GM19035 (cell line): Measurements from ENCODE around the gene LGR6.
"Not testable (repeated sequence)": the region's sequence is repeated elsewhere in the genome, so short reads cannot be mapped to it uniquely, and the experiment has no call there.

ENCODE experiments used
- ATAC-seq: cut with Tn5 transposase; IDR thresholded peaks from one replicate; pipeline ENCODE4 v1.9.1; 2021; ENCODE audit not compliant: unreplicated experiment

Gene LGR6

DNA sequence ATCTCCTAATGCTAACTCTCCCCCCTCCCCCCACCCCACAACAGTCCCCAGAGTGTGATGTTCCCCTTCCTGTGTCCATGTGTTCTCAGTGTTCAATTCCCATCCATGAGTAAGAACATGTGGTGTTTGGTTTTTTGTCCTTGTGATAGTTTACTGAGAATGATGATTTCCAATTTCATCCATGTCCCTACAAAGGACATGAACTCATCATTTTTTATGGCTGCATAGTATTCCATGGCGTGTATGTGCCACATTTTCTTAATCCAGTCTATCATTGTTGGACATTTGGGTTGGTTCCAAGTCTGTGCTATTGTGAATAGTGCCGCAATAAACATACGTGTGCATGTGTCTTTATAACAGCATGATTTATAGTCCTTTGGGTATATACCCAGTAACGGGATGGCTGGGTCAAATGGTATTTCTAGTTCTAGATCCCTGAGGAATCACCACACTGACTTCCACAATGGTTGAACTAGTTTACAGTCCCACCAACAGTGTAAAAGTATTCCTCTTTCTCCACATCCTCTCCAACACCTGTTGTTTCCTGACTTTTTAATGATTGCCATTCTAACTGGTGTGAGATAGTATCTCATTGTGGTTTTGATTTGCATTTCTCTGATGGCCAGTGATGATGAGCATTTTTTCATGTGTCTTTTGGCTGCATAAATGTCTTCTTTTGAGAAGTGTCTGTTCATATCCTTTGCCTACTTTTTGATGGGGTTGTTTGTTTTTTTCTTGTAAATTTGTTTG lies 67.8 kb downstream of the LGR6 start:
- ATAC-seq, result not testable (repeated sequence)

DNA sequence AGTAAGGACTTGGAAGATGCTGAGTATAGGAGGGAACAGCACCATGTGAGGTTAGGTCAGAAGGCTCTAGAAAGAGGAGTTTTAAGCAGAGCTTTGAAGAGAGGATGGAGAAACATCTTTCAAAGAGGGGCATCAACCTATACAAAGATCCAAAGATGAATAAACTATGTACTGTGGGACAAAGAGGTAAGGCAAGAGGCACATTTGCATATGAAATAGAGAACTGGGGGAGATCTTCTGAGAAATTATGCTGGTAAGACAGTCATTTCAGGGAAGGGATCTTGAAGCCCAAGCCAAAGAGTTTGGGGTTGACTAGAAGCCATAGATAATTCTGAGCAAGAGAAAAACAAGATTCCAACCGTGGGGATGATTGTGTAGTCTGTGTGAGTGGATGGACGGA lies 70.0 kb downstream of the LGR6 start:
- ATAC-seq, result no peak

DNA sequence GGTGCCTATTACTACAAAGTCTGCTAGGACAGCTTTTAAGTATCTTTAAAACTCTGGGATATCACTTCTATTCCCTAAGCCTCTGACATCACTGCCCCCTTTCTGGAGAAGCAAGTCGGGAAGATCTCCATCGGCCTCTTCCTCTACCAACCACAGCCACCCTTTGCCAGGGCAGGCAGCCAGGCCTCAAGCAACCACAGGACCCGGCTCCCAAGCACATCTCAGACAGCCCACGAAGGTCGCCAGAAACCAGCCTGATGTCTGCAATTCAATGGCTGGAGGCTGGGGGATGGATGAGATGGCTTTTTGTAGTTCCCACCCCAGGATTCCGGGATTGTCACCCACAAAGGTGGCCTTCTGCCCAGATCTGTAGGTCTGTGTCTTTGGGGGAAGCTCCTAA lies 70.7 kb downstream of the LGR6 start:
- ATAC-seq, result no peak

DNA sequence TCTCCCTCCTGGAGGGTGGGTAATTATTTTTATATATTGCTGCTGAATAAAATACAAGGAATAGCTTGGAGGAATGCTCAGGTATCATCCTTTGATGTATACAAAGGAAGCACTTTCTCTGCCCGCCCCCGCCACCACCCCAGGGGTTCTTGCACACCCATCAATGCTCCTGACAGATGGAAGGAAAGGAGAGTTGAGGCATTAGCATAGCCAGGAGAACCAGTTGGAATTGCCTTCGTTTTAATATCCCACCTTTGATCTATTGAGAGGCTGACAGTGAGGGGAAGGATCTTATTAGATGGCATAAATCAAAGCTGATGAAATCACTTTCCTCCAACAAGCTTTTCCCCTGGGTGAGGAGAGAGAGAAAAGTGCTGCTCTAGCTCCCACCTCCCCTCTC lies 71.1 kb downstream of the LGR6 start:
- no peak for ATAC-seq

DNA sequence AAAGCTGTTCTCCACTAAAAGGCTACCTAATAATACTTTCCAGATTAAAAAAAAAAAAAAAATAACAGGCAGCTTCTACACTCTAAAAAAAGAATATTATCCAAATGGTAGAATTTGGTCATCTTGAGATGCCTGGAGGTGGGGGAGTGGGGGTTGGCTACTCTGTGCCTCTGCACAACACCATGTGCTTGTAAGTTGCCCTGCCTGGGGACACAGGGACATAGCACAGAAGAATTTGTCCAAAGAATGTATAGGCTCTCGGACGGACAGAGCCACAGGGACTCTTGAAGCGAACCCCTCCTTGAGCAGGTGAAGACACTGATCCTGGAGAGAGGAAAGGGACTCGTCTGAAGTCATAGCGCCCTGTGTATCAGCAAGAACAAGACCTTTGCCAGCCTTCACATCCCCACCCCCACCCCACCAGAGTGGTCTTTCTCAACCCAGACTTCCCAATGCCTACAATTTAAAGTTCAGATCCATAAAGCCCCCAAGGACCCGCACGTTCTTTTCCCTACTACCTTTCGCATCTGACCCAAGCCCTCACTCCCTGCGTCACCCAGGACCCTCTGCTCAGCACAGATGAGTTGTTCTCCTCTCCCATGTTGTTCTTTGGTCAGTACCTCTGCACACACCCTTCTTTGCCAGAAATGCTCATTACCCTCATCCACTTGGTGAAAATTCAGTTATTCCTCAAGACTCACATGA lies 72.6 kb downstream of the LGR6 start:
- no peak for ATAC-seq

DNA sequence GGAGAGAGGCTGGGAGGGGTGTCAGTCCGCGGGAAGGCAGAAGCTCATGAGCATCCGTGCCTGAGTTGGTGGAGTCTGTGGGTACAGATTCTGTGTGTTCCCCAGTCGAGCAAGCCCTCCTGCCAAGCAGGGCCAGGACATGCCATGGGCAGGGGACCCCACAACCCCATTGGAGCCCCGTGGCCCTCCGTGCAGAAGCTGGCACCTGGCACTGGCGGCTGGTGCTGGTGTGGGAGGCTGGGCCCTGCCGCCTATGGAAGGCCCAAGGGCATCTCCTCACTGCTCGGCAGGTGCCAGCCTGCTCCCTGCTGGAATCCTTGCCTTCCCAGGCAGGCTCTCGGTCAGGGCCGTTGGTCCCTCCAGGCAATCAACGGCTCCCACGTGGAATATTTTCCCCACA lies 74.4 kb downstream of the LGR6 start:
- ATAC-seq, result no peak

DNA sequence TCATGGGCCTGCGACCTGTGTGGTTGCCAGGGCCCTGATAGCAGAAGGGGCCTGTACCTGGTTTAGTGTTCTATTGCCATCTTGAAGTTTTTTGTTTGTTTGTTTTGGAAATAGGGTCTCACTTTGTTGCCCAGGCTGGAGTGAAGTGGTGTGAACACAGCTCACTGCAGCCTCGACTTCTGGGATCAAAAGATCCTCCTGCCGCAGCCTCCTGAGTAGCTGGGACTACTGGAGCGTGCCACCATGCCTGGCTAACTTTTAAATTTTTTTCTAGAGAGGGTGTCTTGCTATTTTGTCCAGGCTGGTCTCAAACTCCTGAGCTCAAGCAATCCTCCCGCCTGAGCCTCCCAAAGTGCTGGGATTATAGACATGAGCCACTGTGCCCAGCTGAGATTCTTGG lies 75.2 kb downstream of the LGR6 start:
- no peak for ATAC-seq

DNA sequence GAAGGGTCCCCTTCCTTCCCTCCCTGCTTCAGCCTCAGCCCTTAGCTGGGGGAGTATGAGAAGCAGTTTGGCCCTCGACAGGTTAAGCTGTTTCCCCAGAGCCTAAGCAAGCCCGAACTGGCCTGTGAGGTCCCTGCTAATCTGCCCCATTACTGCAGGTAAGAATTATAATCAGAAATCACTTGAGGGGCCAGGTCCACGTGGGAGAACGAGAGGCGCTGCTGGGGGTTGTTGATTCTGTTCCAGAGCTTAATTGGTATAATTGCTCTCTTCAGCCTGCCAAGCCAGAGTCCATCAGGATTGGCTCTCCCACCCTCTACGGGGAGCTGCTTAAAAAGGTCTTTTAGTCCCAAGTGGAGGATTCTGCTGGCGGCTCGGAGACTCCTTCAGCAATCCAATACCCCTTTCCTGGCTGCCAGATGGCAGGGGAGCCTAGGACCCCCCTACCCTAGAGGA lies 77.3 kb downstream of the LGR6 start:
- ATAC-seq, result no peak

DNA sequence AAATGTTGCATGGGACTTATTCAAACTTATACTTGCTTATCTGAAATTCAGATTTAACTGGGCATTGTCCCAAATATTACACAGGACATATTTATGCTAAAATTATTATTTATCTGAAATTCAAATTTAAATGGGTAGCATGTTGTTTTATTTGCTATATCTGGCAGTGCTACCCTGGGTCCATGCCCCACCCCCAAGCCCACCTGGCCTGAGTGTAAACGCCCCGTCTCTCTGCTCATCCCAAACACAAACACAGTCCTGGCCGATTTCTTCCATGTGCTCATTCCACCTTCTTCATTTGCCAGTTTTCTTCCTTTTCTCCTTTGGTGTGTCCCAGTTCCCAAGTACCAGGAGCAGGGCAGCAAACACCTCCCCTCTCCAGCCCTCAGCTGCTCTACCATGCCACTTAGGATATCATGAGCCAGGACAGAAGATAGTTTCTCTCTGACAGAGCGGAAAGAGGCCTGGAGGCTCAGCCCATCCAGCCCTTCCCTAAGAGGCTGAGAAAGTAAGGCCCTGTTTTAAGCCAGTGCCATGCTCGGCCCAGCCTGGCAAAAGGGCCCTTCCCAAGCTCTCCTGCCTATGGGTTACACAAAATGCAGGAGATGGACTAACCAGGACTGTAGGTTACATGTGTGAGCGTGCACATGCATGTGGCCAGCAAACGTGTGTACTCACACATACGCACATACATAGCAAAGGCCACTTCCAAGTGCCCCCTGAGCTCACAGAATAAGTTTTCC lies 78.7 kb downstream of the LGR6 start:
- no peak for ATAC-seq

DNA sequence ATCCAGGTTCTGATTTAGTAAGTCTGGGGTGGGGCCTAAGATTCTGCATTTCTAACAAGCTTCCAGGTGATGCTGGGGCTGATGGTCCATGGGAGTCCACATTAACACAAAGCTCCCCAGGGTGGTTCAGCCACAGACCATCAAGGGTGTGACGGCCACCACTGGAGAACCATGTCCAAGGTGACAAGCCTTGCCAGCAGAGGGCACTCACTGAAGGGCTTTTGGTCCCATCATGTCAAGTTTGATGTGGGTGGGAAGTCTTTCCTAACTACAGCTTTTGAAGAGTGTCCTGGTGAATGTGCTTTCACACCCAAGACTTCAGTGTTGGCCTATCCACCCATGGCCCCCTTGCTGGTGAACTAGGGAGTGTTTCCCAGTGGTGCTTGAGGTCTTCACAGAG lies 81.0 kb downstream of the LGR6 start:
- ATAC-seq, result no peak

DNA sequence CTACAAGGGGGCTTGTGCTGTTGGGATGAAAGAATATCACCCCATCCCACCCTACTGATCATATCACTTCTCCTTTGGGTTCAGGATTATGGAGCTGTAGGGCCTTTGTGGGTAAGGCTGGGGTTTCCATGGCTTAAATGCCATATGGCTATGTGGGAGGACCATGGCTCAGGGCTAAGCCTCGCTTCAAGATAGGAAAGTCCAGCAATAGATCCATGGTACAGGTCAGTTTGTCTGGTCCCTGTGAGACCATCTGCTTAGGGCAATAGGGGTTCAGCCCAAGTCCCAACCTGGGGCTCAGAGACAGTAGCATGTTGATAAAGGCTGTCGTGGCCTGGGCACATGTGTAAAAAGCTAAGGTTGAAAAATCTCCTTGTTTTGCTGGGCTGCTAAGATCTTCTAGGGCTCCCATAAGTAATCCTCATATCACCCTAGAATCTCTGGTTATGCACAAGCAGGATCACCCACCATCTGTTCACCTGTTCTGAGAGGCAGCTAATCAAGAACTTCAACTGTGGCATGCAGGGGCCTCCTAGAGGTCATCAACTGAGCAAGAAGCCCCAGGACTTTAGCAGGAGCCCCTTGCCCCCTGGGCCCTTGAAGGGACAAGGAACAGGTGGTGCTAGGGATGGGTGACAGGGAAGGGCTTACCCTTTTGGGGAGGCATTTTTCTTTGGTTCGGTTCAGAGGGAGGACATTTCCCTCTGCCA lies 81.6 kb downstream of the LGR6 start:
- no peak for ATAC-seq

DNA sequence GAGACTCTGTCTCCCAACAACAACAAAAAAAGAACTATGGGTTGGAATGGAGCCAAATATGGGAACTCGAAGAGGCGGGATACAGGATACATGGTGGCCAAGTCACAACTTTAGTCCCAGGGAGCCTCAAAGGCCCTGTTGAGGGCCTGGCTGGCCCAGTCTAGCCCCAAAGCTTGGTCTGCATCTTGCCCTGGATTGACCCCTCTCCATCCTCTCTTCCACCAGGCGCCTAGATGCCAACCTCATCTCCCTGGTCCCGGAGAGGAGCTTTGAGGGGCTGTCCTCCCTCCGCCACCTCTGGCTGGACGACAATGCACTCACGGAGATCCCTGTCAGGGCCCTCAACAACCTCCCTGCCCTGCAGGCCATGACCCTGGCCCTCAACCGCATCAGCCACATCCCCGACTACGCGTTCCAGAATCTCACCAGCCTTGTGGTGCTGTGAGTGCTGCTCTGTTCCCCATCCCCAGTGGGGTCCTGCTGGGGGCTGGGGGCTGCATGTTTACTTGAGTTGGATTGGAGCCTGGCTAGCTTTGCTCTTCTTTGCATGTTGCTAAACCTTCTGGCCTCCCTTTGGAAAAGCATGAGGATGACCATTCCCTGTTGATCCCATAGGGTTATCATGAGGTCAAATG lies 82.6 kb downstream of the LGR6 start:
- ATAC-seq, result no peak

DNA sequence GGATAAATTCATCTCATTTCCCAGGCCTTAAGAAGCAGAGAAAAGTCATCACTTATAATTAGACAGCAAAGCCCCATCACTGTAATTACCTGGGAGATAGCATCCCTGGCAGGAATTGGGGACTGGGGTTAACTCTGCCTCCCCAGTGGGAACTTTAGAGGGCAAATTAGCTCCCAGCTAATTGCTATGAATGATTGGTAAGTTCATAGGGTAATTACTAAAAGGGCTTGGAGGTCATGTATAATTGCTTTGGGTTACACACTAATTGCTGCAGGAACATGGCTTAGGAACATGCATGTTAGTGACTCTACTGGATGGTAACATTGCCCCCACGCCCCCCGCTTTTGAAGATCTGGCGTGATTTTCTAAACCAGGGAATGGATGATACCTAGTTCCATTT lies 83.3 kb downstream of the LGR6 start:
- no peak for ATAC-seq

DNA sequence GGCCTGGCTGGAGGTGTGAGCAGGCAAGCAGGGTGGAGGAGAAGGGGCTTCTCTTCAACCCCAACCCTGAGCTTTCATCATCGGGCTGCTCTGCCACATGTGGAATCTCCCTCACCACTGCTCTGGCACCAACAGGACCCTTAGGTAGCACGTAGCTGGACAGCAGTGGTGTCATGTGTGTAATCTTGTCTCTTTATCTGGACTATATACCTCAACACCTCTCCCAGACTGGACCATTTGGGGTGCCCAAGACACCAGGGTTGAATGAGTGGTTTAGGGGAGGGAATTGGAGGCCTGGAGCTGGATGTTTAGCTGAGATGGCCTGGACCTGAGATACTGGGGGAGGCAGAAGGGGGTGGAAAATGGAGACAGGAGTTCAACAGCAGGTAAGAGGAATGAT lies 85.2 kb downstream of the LGR6 start:
- ATAC-seq, result no peak

DNA sequence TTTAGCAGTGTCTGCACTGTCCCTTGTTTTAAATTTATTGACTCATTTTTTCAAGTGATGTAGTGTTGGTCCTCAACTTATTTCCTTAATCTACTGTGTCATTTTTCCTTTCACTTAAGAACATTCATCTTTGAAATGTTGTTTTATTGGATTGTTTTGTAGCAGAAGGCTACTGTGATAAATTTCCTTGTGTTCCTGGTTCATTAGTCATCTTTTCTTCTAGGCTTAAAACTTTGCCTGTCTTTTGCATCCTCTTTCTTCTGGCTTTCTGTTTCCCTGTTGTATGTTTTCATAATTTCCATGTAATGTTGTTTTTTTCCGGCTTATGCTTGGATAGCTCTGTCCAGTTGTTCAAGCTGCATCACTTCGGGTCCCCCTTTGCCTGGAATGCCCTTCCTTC lies 86.2 kb downstream of the LGR6 start:
- no peak for ATAC-seq

DNA sequence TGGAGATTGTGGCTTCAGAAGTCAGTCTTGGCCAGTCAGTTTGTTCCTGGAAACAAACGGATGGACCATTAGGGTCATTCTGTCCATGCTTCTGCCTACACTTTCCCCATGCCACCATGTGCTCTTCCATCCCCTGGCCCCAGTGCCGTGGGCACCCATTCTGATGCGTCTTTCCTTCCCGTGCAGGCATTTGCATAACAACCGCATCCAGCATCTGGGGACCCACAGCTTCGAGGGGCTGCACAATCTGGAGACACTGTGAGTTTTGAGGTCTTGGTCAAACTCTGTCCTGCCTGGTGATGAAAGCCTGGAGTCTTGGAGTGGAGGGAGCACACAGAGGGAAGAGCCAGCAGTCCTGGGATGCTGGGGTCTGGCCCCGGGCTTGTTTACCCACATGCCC lies 87.0 kb downstream of the LGR6 start:
- ATAC-seq, result no peak

DNA sequence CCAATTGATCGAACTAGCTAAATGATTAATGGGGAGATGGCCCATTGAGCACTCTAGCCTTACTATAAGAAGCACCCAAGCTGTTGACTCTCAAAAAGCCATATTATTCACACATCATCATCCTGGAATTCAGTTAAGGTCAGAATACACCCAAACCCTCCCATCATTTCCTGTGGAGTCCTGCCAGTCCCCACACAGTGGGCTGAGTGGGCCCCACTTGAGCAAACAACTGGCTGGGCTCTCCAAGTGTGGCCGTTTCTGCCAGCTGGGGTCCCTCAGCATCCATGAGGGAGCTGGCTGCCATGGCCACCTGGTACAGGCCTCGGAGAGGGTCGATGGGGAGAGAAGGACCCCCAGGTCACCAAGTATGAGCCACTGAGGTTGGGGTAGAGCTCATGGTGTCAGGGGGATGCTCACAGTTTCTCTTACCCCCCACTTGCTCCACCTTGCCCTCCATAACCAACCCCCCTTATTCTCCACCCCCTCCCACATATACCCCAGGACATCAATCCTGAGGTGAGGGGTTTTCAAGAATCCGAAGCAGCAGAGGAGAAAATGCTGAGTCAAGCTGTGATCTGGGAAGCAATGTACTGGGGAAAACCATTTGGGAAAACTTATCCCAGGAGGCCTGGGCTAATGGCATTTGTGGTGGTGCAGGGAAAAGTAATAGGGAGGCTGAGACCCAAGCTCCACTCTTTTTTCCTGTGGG lies 87.9 kb downstream of the LGR6 start:
- ATAC-seq, result no peak

DNA sequence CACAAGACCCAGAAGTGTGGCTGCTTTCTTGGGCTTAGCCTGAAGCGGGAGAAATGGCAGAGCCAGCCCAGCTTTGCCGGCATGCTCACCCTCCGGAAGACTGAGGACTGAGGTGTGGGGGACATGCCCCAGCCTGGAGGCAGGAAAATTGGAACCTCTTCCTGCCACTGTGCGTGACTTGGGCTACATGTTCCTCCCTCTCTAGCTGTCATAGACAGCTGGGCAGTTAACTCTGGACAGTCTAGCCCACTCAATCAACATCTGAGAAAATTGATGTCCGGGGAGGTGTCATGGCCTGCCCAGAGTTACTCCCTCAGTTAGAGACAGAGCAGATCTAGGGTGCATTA lies 88.4 kb downstream of the LGR6 start:
- ATAC-seq, result no peak

DNA sequence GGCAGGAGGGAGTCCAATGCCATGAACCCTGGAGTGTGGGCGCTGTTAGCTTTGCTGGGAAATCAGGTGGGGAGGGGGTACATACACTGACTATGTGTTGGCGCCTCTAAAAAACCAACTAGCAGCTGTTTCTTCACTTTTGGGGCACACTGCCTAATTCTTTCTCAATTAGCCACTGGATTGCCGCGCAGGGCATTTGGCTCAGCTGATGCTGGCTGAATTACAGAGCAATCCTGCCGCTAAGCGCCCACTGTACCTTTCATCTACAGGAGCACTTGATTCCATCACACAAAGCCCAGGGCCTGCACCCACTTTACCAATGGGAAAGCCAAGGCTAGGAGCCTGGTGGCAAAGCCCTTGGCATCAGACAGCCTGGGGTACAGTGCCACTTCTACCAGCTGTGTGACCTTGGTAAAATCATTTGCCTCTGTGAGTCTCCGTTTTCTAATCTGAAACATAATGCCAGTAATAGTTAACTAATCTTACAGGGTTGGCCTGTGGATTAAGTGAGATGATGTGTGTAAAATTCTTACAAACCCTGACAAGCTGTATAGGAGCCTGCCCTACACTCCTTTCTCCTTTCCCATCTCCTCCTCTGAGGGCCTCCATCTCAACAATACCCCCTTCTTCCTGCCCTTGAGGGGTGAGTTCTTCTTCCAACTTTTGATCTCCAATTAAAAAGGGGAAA lies 89.1 kb downstream of the LGR6 start:
- ATAC-seq, result no peak

DNA sequence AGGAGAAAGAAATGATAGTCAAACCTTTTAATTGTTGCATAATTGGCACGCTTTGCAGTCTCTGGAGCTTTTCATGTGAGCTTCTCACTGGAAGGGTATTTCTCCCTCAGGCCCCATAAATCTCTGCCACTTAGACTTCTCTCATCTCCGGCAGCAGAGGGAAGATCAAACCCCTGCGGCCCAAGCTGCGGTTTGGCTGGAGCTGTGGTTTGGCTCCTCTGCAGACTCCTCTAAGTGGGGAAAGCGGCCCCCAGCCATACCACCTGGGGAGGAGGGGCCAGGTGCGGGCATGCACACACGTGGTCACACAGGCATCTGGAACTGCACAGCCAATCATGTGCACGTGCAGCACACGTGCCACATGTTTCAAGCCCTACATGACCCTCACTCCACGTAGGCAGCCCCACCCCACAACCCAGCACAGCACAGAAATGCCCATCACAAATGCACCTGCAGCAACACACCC lies 89.8 kb downstream of the LGR6 start:
- ATAC-seq, result no peak
